Measurements from ENCODE around the gene CARS2.
"Not testable (repeated sequence)": the region's sequence is repeated elsewhere in the genome, so short reads cannot be mapped to it uniquely, and the experiment has no call there.

CARS2 gene

GRCh38 chr13:110700641-110701040 lies 5.3 kb downstream of the CARS2 start:
- DNase-seq = peak in 2 of 3 donors; percentile 77 to 82
- peak overlapping the region in 1 of 2 experiments; percentile 25 for H3K27ac ChIP-seq (ENCODE audit: insufficient read depth in 1 of 2, low read depth in 1 of 2, low read length in 2 of 2, poor library complexity in 1 of 2, severe bottlenecking in 2 of 2)
- peaks cover 17 to 72% (median 39%) of the 10 kb centered on the region in 4 experiments for H3K36me3 ChIP-seq (ENCODE audit: control insufficient read depth in 4 of 4, insufficient read depth in 4 of 4, low read length in 3 of 4)
- H3K27me3 ChIP-seq (replicated peaks in 2 of 5; ENCODE audit: control insufficient read depth in 4 of 5, insufficient read depth in 5 of 5, low read length in 4 of 5) = no peaks in the 10 kb centered on the region
- H3K4me3 ChIP-seq (ENCODE audit: control insufficient read depth in 1 of 7, extremely low read depth in 1 of 7, insufficient read depth in 4 of 7, low read depth in 2 of 7, low read length in 6 of 7) = peak overlapping the region in 1 of 7 experiments; percentile 23
- peaks cover 9 to 16% (median 12%) of the 10 kb centered on the region in 4 experiments for H3K4me1 ChIP-seq (ENCODE audit: control extremely low read depth in 1 of 4, control insufficient read depth in 4 of 4, insufficient read depth in 4 of 4, low read length in 3 of 4)
- no peaks in the 10 kb centered on the region for H3K9me3 ChIP-seq (ENCODE audit: control extremely low read depth in 1 of 5, control insufficient read depth in 4 of 5, insufficient read depth in 2 of 5, low read depth in 1 of 5, low read length in 4 of 5)
- POLR2A ChIA-PET = no interaction called here
- CTCF ChIA-PET = interaction anchor here (1.0 kb wide), 1 partner anchor 17 kb away, joined by 3 read pairs; no protein-coding TSS in a partner anchor
- WGBS (ENCODE audit: insufficient coverage) = 20% methylated on average over 2 of the region's 8 CpGs

DNA sequence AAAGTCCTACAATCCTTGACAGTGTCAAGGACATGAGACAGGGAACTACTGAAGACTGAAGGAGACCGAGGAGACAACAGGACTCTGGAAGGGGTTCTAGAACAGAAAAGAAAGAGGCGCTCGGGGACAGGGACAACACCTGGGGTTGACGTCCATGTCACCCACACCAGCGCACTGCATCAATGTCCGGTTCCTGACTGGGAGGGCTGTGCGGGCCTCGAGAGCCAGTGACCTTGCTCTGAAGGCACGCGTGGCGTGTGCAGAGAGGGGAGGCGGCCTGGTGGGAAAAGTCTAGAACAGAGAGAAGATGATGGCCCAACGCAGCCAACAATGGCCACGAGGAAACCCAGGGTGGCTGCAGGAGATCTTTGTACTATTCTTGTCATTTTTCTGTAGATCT lies 5.7 kb downstream of the CARS2 start:
- Histone ChIP-seq H3K27me3 (replicated peaks in 2 of 5; ENCODE audit: control insufficient read depth in 4 of 5, insufficient read depth in 5 of 5, low read length in 4 of 5) (no peaks in the 10 kb centered on the region), H3K36me3 (ENCODE audit: control insufficient read depth in 4 of 4, insufficient read depth in 4 of 4, low read length in 3 of 4) (peaks cover 17 to 72% (median 39%) of the 10 kb centered on the region in 4 experiments), H3K9me3 (ENCODE audit: control extremely low read depth in 1 of 5, control insufficient read depth in 4 of 5, insufficient read depth in 2 of 5, low read depth in 1 of 5, low read length in 4 of 5) (no peaks in the 10 kb centered on the region), H3K4me1 (ENCODE audit: control extremely low read depth in 1 of 4, control insufficient read depth in 4 of 4, insufficient read depth in 4 of 4, low read length in 3 of 4) (peaks cover 6 to 14% (median 9%) of the 10 kb centered on the region in 4 experiments), H3K27ac (ENCODE audit: insufficient read depth in 1 of 2, low read depth in 1 of 2, low read length in 2 of 2, poor library complexity in 1 of 2, severe bottlenecking in 2 of 2) (no peak overlapping the region), H3K4me3 (ENCODE audit: control insufficient read depth in 1 of 7, extremely low read depth in 1 of 7, insufficient read depth in 4 of 7, low read depth in 2 of 7, low read length in 6 of 7) (no peak overlapping the region)
- CTCF ChIA-PET = no interaction called here
- WGBS (ENCODE audit: insufficient coverage) = 97% methylated on average over 14 of the region's 14 CpGs
- POLR2A ChIA-PET = no interaction called here
- DNase-seq = no peak

- WGBS (ENCODE audit: insufficient coverage) = 84% methylated on average over 12 of the region's 15 CpGs
- Histone ChIP-seq H3K27ac (ENCODE audit: insufficient read depth in 1 of 2, low read depth in 1 of 2, low read length in 2 of 2, poor library complexity in 1 of 2, severe bottlenecking in 2 of 2) (no peak overlapping the region), H3K4me3 (ENCODE audit: control insufficient read depth in 1 of 7, extremely low read depth in 1 of 7, insufficient read depth in 4 of 7, low read depth in 2 of 7, low read length in 6 of 7) (no peak overlapping the region), H3K9me3 (ENCODE audit: control extremely low read depth in 1 of 5, control insufficient read depth in 4 of 5, insufficient read depth in 2 of 5, low read depth in 1 of 5, low read length in 4 of 5) (no peaks in the 10 kb centered on the region), H3K27me3 (replicated peaks in 2 of 5; ENCODE audit: control insufficient read depth in 4 of 5, insufficient read depth in 5 of 5, low read length in 4 of 5) (no peaks in the 10 kb centered on the region), H3K36me3 (ENCODE audit: control insufficient read depth in 4 of 4, insufficient read depth in 4 of 4, low read length in 3 of 4) (peaks cover 17 to 72% (median 41%) of the 10 kb centered on the region in 4 experiments), H3K4me1 (ENCODE audit: control extremely low read depth in 1 of 4, control insufficient read depth in 4 of 4, insufficient read depth in 4 of 4, low read length in 3 of 4) (peaks cover 0 to 6% (median 2%) of the 10 kb centered on the region in 4 experiments)
- DNase-seq = no peak
- ChIA-PET CTCF (no interaction called here), POLR2A (no interaction called here)
Measured at GRCh38 chr13:110699148-110700145, 6.5 kb downstream of the CARS2 start.

- Histone ChIP-seq H3K9me3 (ENCODE audit: control extremely low read depth in 1 of 5, control insufficient read depth in 4 of 5, insufficient read depth in 2 of 5, low read depth in 1 of 5, low read length in 4 of 5) (no peaks in the 10 kb centered on the region), H3K4me1 (ENCODE audit: control extremely low read depth in 1 of 4, control insufficient read depth in 4 of 4, insufficient read depth in 4 of 4, low read length in 3 of 4) (peaks cover 0 to 6% (median 2%) of the 10 kb centered on the region in 4 experiments), H3K27ac (ENCODE audit: insufficient read depth in 1 of 2, low read depth in 1 of 2, low read length in 2 of 2, poor library complexity in 1 of 2, severe bottlenecking in 2 of 2) (no peak overlapping the region), H3K36me3 (ENCODE audit: control insufficient read depth in 4 of 4, insufficient read depth in 4 of 4, low read length in 3 of 4) (peaks cover 17 to 68% (median 42%) of the 10 kb centered on the region in 4 experiments), H3K27me3 (replicated peaks in 2 of 5; ENCODE audit: control insufficient read depth in 4 of 5, insufficient read depth in 5 of 5, low read length in 4 of 5) (no peaks in the 10 kb centered on the region), H3K4me3 (ENCODE audit: control insufficient read depth in 1 of 7, extremely low read depth in 1 of 7, insufficient read depth in 4 of 7, low read depth in 2 of 7, low read length in 6 of 7) (no peak overlapping the region)
- ChIA-PET POLR2A (no interaction called here), CTCF (interaction anchor here (0.7 kb wide), 1 partner anchor 624 kb away, joined by 3 read pairs; no protein-coding TSS in a partner anchor)
- WGBS (ENCODE audit: insufficient coverage) = 80% methylated on average over 2 of the region's 4 CpGs
- no peak for DNase-seq
Measured at GRCh38 chr13:110698689-110699088, 7.2 kb downstream of the CARS2 start.

DNA sequence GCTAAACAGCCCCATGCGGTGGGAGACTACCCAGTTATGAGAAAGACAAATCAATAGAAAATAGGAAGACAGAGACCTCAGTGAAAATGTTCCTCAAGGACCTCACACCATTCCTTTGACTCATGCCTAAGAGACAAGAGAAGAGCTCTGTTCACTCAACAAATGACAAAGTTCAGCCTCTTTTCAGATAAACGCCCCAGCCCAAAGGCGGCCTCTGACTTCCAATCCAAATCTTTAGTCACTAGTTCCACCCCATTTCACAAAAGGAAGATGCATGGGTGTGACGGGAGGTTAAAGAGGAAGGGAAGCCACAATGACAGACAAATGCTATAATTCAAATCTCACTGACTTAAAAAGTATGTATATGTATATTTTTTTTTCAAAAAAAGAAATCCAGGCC lies 8.1 kb downstream of the CARS2 start:
- Histone ChIP-seq H3K27ac (ENCODE audit: insufficient read depth in 1 of 2, low read depth in 1 of 2, low read length in 2 of 2, poor library complexity in 1 of 2, severe bottlenecking in 2 of 2) (no peak overlapping the region), H3K4me1 (ENCODE audit: control extremely low read depth in 1 of 4, control insufficient read depth in 4 of 4, insufficient read depth in 4 of 4, low read length in 3 of 4) (peaks cover 0 to 6% (median 2%) of the 10 kb centered on the region in 4 experiments)

GRCh38 chr13:110696776-110697175 lies 9.1 kb downstream of the CARS2 start:
- Histone ChIP-seq H3K36me3 (ENCODE audit: control insufficient read depth in 4 of 4, insufficient read depth in 4 of 4, low read length in 3 of 4) (peaks cover 17 to 49% (median 38%) of the 10 kb centered on the region in 4 experiments), H3K9me3 (ENCODE audit: control extremely low read depth in 1 of 5, control insufficient read depth in 4 of 5, insufficient read depth in 2 of 5, low read depth in 1 of 5, low read length in 4 of 5) (no peaks in the 10 kb centered on the region), H3K4me3 (ENCODE audit: control insufficient read depth in 1 of 7, extremely low read depth in 1 of 7, insufficient read depth in 4 of 7, low read depth in 2 of 7, low read length in 6 of 7) (no peak overlapping the region), H3K4me1 (ENCODE audit: control extremely low read depth in 1 of 4, control insufficient read depth in 4 of 4, insufficient read depth in 4 of 4, low read length in 3 of 4) (peaks cover 0 to 6% (median 2%) of the 10 kb centered on the region in 4 experiments), H3K27me3 (replicated peaks in 2 of 5; ENCODE audit: control insufficient read depth in 4 of 5, insufficient read depth in 5 of 5, low read length in 4 of 5) (no peaks in the 10 kb centered on the region), H3K27ac (ENCODE audit: insufficient read depth in 1 of 2, low read depth in 1 of 2, low read length in 2 of 2, poor library complexity in 1 of 2, severe bottlenecking in 2 of 2) (no peak overlapping the region)
- POLR2A ChIA-PET = interaction anchor here (0.8 kb wide), 1 partner anchor 19 kb away, joined by 6 read pairs; no protein-coding TSS in a partner anchor
- WGBS (ENCODE audit: insufficient coverage) = 82% methylated on average over 10 of the region's 10 CpGs
- no peak for DNase-seq
- CTCF ChIA-PET = interaction anchor here (2.5 kb wide), 1 partner anchor 14 kb away, joined by 8 read pairs; no protein-coding TSS in a partner anchor

More for the DNA sequence above, 8.1 kb downstream of the CARS2 start:
- WGBS (ENCODE audit: insufficient coverage) = 88% methylated on average over 1 of the region's 4 CpGs
- POLR2A ChIA-PET = no interaction called here
- H3K9me3 ChIP-seq (ENCODE audit: control extremely low read depth in 1 of 5, control insufficient read depth in 4 of 5, insufficient read depth in 2 of 5, low read depth in 1 of 5, low read length in 4 of 5) = no peaks in the 10 kb centered on the region
- H3K36me3 ChIP-seq (ENCODE audit: control insufficient read depth in 4 of 4, insufficient read depth in 4 of 4, low read length in 3 of 4) = peaks cover 17 to 60% (median 41%) of the 10 kb centered on the region in 4 experiments
- no peak for DNase-seq
- no peaks in the 10 kb centered on the region for H3K27me3 ChIP-seq (replicated peaks in 2 of 5; ENCODE audit: control insufficient read depth in 4 of 5, insufficient read depth in 5 of 5, low read length in 4 of 5)
- H3K4me3 ChIP-seq (ENCODE audit: control insufficient read depth in 1 of 7, extremely low read depth in 1 of 7, insufficient read depth in 4 of 7, low read depth in 2 of 7, low read length in 6 of 7) = no peak overlapping the region
- CTCF ChIA-PET = interaction anchor here (2.5 kb wide), 1 partner anchor 15 kb away, joined by 8 read pairs; no protein-coding TSS in a partner anchor

- CTCF ChIA-PET = interaction anchor here (2.5 kb wide), 1 partner anchor 13 kb away, joined by 8 read pairs; no protein-coding TSS in a partner anchor
- H3K4me1 ChIP-seq (ENCODE audit: control extremely low read depth in 1 of 4, control insufficient read depth in 4 of 4, insufficient read depth in 4 of 4, low read length in 3 of 4); H3K4me3 ChIP-seq (ENCODE audit: control insufficient read depth in 1 of 7, extremely low read depth in 1 of 7, insufficient read depth in 4 of 7, low read depth in 2 of 7, low read length in 6 of 7); DNase-seq; H3K9me3 ChIP-seq (ENCODE audit: control extremely low read depth in 1 of 5, control insufficient read depth in 4 of 5, insufficient read depth in 2 of 5, low read depth in 1 of 5, low read length in 4 of 5); H3K27ac ChIP-seq (ENCODE audit: insufficient read depth in 1 of 2, low read depth in 1 of 2, low read length in 2 of 2, poor library complexity in 1 of 2, severe bottlenecking in 2 of 2); H3K27me3 ChIP-seq (replicated peaks in 2 of 5; ENCODE audit: control insufficient read depth in 4 of 5, insufficient read depth in 5 of 5, low read length in 4 of 5); POLR2A ChIA-PET: not testable (repeated sequence)
- WGBS (ENCODE audit: insufficient coverage) = 97% methylated on average over 5 of the region's 7 CpGs
- H3K36me3 ChIP-seq (ENCODE audit: control insufficient read depth in 4 of 4, insufficient read depth in 4 of 4, low read length in 3 of 4) = peaks cover 11 to 46% (median 36%) of the 10 kb centered on the region in 4 experiments
Measured at GRCh38 chr13:110695774-110696173, 10.1 kb downstream of the CARS2 start.
